Adipose tissue (tissue), 3 donors: ENCODE results near the gene KCTD6. TPM values are rescaled to one million over a fixed set of nuclear protein-coding genes. Genes with fewer than 3 reads are reported as not detected.
"Not testable (repeated sequence)": the region's sequence is repeated elsewhere in the genome, so short reads cannot be mapped to it uniquely, and the experiment has no call there.

Source experiments
- H3K27ac ChIP-seq: one replicate; pipeline ENCODE4 v1.5.1; 2013; ENCODE audit warnings: low read depth, low read length
- WGBS, 3 donors: extraction: QIAGEN DNeasy Blood & Tissue Kit; methylation state at CpG; one replicate each; pipeline ENCODE4 v1.1.7; 2013; 5-methylcytosine and 5-hydroxymethylcytosine counted together
- polyA plus RNA-seq, 3 donors: library from polyadenylated mRNA; stranded (reverse); fragments of 200-250 nt; gene quantifications; one replicate each; pipeline ENCODE4 v1.2.3, GENCODE V29; 2013
- donor health status: healthy with polysubstance abuse.
- donor health status: Bipolar disorder and iron deficiency.
- donor health status: healthy.

Gene KCTD6
- polyA plus RNA-seq, 3 donors = 3.8 to 13.0 (median 9.8) TPM

DNA sequence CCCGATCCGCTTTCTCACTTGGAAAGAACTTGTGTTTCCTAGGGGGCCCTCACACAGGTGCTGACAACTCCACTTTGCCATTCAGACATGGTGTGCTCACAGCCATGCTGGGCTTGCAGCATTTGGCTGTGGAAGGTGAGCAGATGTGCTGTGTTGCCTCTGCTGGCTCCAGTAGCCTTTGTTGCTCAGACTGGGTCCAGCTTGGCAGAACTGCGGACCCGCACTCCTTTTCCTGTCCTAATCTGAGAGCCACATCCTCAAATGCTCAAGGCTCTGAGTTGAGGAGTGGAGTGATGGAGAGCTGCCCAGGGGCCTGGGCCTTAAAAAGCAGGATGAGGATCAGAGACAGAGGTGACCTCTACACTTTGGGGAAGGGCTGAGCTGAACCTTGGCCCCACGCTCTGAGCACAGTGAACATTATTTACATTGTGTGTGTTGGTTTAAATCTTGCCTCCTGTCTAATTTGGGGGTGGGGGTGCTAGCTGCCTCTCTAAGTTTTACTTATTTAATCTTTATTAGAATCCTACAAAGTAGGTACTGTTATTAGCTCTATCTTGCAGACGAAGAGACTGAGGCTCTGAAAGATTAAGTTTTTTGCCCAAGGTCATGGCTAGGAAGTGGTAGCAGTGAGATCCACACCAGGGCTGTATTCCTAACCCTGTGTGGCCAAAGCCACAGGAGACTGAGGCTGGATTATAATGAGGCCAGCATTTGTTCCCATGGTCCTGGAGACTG is 27.9 kb downstream of the KCTD6 start:
- H3K27ac ChIP-seq = no peak overlapping the region
- WGBS, 3 donors = 78 to 95% (median 92%) methylated on average over 6 of the region's 6 CpGs

DNA sequence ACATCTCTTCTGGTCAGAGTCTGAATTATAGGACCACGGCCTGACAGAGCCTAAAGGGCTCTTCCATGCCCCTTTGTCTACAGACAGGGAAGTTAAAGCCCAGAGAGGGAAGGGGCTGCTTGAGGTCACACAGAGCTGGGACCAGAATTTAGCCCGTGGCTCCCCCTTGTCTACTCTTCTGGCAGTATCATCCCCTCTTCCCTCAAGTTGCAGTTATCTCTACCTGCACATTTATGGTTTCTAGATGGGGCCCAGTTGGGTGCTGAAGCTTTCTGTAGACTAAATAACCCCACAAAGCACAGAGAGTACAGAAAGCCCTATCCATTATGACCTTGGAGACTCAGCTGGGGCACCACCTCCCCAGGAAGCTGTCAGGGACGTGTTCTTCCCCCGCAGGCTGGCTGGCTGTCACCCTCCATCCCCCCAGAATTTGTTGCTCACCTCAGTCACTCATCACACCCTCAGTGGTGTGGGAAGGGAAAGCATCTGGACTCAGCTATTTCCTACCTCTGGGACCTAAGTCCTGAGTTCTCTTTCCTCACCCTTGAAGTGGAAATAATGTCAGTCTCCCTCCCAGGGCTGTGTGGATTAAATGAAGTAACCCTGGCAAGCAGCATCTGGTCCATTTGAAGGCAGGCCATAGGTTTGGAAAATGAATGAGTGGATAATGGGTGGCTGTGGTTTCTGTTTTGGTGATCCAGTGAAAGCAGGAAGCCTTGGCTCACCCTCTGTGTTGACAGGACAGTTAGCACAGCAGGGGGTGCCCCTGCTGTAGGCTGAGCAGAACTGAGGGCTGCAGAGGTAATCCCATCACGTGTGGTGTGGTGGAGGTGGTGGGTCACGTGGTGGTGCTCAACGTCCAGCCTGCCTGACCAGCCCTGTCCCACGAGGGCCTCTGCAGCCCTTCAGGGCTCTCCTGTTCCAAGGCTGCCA is 28.8 kb downstream of the KCTD6 start:
- 59 to 64% (median 62%) methylated on average over 8 of the region's 8 CpGs for WGBS, 3 donors
- no peak overlapping the region for H3K27ac ChIP-seq

DNA sequence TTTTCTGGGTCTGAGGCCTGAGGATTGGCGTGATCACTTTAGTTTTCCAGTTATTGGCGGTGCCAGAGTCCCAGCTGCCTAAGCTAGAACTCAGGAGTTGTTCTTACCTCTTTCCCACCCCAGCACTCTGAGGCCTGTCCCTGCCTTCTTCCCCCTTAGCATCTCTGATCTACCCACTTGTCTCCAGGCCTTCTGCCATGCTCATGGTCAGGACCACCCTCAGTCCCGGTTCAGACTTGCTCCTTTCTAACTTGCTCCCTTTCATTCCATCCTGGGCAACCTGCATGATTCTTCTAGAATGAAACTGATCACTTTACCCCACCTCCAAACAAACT is 29.4 kb downstream of the KCTD6 start:
- 91 to 100% (median 96%) methylated on average over 3 of the region's 3 CpGs for WGBS, 3 donors
- H3K27ac ChIP-seq = no peak overlapping the region

DNA sequence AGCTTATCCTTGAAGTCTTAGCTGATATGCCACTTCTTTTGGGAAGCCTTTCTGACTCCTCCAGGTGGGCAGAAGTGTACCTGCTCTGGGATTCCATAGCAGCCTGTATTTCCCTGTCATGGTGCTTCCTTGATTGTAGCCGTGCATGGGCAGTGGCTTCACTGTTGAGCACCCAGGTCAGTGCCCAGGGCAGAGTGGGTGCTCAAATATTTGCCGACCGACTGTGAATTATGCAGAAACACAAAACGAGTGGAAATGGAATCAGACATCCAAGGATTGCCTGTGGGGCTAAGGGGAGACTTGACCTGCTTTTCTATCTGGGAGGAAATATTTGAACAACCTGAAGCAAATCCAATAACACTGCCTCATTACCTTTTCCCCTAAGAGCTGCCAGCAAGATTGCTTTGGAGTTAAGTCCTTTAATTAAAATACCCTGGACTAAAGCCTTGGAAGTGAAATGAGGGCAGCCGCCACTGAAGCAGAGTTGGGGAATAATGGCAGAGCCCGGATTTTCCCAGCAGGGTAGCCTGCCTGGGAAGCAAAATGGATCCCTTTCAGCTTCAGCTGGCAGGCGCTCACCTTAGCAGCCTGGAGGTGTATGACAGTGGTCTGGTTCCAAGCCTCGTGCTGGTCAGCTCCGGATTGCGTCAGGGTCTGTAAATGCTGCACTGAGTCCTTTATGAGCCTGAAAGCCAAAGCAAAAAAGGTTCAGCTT is 30.2 kb downstream of the KCTD6 start:
- 80 to 84% (median 81%) methylated on average over 10 of the region's 10 CpGs for WGBS, 3 donors
- H3K27ac ChIP-seq = no peak overlapping the region

DNA sequence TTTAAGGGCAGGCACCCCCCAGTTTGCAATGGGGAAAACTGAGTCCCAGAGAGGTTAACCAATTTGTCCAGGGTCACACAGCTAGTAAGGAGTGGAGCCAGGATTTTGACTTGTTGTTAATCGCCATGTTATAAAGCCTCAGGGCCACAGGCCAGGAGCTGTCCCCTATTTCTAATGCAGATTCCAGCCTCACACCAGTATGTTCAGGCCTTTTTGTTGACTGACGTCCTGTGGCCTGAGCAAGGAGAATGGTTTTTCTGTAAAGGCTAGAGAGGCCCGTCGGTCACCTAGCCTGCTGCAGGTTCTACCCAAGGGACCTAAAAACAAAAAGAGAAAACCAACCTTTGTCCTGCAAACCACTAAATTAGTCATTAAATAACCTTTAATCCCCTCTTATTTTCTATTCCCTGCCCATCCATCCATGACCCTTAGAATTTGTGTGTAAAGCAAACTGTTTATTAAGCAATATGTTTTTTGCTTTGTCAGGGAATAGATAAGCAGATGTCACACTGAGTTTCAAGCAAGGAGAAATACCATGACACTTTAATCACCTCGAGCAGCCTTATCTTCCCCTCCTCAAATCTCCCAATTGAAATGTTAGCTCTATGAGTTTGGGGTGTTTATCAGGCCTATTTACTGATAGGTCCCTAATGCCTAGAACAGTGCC is 31.0 kb downstream of the KCTD6 start:
- H3K27ac ChIP-seq = no peak overlapping the region
- WGBS, 3 donors = 81 to 91% (median 89%) methylated on average over 5 of the region's 5 CpGs

DNA sequence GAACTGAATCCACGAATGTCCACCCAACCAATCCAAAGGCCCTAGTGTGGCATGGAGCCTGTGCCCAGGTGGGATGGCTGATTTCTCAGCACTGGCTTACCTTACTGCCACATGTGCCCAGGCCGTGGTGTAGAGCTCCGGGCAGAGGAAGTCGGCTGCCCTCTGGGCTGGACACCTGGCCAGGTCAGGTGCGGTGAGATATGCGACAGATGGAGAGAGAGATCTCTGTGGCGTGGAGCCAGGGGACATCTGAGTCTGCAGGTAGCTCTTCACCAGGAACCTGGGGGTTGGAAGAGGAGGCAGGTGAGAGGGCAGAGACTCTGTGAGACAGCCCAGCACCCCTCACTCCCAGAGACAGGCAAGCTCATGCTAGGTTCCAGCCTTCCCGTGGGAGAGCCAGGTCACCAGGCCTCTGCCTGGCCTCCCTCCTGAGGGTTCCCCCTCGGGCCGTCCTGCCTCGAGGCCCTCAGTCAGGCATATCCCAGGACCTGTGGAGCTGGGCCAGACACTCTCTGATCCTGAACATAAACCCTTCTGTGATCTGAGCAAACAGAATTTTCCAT is 32.5 kb downstream of the KCTD6 start:
- WGBS, 3 donors = 87 to 91% (median 90%) methylated on average over 11 of the region's 11 CpGs
- no peak overlapping the region for H3K27ac ChIP-seq

DNA sequence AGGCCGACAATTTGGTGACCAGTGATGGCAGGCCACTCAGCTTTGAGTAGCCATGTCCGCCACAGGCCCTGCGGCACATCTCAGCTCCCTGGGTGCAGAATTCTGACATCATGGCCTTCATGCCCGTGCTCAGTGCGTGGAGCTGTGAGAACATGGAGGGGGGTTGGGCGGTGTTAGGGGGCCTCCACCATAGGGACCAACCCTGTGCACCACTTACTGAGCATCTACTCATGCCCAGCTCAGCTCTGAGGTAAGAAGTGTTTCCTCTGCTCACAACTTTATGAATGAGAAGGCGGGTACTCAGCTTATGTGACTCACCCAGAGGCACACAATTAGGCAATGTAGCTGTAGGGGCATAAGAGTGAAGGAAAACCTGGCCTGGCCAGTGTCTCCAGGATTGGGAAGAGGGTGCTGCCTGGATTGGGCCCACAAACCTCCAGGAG is 34.6 kb downstream of the KCTD6 start:
- 75 to 96% (median 82%) methylated on average over 7 of the region's 7 CpGs for WGBS, 3 donors
- H3K27ac ChIP-seq = no peak overlapping the region

DNA sequence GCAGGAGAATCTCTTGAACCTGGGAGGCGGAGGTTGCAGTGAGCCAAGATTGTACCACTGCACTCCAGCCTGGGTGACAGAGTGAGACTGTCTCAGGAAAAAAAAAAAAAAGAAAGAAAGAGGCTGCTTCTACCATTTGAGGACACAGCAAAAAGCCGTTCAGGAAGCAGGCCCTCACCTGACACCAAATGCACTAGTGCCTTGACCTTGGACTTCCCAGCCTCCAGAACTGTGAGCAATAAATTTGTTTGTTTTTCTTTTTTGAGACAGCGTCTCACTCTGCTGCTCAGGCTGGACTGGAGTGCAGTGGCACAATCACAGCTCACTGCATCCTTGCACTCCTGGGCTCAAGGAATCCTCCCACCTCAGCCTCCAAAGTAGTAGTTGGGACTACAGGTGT is 35.5 kb downstream of the KCTD6 start:
- H3K27ac ChIP-seq = not testable (repeated sequence)
- 66 to 94% (median 94%) methylated on average over 3 of the region's 3 CpGs for WGBS, 3 donors

DNA sequence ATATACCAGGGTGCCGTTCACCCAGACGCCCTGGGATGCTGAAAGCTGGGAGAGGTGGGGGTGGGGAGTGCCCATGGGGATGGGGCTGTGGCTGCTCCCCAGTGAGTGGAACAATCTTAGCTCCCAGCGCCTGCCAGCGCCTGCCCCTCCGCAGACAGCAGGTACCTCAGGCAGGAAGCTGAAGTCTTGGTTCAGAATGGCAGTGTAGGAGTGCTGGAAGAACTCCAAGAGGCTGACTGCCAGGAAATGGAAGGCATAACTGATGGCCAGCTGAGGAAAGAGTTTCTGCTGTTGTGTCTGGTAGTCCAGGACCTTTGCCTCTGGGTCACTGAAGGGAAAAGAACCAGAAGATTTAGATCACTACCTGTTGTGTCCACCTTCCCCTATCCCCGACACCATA is 36.7 kb downstream of the KCTD6 start:
- no peak overlapping the region for H3K27ac ChIP-seq
- 40 to 46% (median 46%) methylated on average over 6 of the region's 6 CpGs for WGBS, 3 donors

DNA sequence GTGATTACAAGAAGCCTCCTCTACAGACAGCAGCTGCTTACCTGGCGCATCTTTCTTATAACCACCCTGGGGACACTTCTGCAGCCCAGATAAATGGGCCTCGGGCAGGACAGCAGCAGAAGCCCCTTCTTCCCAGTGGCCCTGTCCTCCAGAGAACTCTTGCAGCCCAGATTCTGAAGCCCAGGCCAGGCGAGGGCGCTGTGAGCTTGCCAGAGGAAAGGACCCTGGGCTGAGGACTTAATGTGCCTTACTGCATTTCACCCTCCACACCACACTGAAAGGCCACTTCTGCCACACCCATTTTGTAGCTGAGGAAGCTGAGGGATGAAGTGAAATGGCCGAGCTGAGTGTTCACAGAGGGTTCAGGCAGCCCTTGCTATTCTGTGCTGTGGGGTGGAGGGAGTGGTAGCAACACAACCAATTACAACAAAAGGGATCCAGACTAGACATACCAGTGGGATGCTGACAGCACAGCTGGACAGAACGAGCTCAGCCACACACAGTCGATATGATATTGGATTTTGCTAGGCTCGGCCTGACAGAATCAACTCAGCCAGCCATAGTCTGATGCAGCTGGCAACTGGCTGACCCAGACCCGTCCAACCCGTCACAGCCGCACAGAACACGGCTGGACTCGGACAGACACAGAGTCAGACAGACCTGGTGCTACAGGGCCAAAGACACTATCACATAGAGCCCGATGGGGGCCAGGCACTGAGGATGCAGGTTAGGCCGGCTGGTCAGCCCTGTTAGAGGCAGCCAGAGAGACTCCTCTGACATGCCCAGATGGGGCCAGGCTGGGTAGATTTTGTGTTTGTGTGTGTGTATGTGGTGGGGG is 37.8 kb downstream of the KCTD6 start:
- H3K27ac ChIP-seq = no peak overlapping the region
- WGBS, 3 donors = 86 to 88% (median 88%) methylated on average over 14 to 15 of the region's 15 CpGs

DNA sequence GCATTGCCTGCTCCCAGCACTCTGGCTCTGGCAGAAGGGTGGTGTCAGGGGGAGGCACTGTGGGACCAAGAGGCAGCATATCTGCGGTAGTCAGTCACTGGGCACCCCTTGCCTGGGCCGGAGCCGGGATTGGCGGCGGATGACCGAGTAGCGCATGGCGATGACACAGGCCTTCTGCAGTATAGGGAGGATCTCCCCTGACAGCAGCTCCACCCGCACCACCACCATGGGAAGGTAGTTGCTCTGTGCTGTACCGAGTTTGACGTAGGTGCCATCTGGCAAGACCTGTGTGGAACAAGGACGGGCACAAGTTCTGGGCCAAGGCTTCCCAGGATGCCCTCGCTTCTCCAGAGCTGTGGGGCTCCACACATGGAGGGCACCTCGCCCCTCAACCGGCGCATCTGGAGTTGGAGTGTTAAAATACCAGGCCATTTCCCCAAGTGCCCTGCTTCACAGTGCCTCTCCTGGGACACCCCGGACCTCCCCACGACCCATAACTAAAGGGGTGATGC is 38.5 kb downstream of the KCTD6 start:
- H3K27ac ChIP-seq = no peak overlapping the region
- whole genome bisulfite sequencing, 3 donors = 90 to 94% (median 92%) methylated on average over 18 of the region's 18 CpGs

DNA sequence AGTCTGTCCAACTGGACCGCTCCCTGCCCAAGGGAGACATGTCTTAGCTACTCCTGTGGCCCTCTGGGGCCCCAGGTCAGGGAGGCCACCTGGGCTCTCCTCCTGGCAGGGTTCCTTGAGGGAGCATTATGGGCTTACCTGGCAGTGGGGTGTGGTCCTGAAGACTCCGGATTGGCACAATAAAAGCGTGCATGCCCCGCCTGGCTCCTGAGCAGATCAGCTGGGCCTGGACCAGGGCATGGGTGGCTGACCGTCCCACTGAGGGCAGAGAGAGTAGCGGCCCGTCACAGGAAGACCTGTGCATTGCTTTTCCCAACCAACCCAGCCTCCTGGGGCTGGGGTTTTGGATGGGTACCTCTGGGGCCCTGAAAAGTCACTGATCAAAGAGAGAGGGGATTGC is 39.7 kb downstream of the KCTD6 start:
- H3K27ac ChIP-seq = no peak overlapping the region
- 95% methylated on average over 7 of the region's 7 CpGs for WGBS, 3 donors

DNA sequence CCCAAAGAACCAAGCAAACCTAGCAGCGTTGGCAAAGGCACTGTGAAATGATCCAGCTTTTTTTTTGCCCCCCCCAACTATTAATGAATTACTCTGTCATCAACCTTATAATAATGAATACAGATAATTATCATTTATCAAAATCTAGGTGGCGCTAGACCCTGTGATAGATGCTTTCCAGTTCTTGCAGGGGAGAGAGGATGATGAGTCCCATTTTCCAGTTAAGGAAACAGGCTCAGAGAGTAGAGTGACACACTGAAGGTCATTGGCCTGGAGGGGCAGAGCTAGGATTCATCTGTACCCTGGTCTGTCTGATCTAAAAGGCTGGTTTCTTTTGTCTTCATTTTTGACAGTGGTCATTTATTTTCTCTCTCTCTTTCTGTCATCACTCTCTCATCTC is 40.1 kb downstream of the KCTD6 start:
- 88 to 94% (median 94%) methylated on average over 2 of the region's 2 CpGs for WGBS, 3 donors
- H3K27ac ChIP-seq = no peak overlapping the region

DNA sequence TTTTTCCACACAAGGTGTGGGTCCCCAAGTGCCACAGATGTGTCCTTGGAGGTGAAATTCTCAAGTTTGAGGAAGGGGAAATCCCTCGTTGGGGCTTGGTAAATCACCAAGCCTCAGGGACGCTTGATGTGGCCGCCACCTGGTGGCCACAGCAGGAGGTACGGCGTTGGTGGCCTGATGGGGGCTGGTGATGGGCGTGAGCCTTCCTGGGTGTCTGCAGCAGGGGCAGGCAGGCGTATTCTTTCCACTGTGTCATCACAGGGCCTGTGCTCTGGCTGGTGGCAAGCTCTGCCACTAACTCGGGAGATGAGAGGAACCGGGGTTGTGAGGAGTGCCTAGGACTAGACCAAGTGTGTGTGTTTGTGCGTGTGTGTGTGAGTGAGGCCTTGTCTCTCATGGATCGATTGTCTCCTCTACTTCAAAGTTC is 40.9 kb downstream of the KCTD6 start:
- no peak overlapping the region for H3K27ac ChIP-seq

DNA sequence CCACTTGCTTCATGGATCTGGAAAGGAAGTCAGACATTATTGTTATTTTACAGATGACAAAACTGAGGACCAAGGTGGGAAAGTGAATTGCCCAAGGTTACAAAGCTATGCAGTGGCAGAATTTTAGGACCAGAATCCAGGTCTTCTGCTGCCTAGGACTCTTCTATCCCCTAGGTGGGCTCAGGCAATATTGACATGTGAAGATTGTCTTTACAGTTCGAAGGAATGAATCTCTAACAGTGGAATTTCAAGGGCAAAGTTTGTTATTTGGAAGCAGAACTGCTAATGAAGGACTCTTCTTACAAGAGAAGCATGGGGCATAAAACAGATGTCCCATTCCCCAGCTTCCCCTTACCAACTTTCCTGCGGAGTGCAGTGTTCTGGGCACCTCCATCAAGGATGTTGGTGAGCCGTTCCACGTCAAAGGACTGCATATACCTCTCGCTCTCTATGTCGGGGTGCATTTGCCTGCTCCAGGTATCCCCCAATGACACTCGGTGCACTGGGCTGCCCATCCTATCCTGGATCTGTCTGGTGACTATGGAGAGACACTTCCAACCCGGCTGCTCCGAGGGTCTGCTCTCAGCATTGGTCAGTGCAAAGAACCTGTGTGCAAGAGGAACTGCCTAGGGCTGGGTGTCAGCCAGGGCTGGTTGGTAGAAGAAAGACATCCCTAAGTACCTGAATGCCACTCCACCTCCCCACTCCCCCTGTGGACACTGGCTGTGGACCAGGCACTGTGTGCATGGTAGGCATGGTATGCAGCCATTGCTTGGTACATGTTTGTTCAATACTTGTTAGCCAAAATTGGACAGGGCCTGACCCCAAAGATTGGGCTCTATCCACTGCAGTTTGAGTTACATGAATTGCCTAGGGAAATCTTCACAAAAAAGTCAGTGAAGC is 42.9 kb downstream of the KCTD6 start:
- H3K27ac ChIP-seq = no peak overlapping the region
- WGBS, 3 donors = 92 to 97% (median 95%) methylated on average over 9 of the region's 9 CpGs

More for the DNA sequence above, 40.9 kb downstream of the KCTD6 start:
- WGBS, 3 donors = 16 to 28% (median 25%) methylated on average over 11 of the region's 11 CpGs
